OCI-LY7 (cell line): Measurements from ENCODE around the gene ZNF132. TPM values are rescaled to one million over a fixed set of nuclear protein-coding genes. Genes with fewer than 3 reads are reported as not detected.

Experiments used
- BruUV-seq: library from RNA; stranded (reverse); fragments of 400-500 nt; replicated peaks from 2 replicates; lab custom pipeline; 2021; lab: Mats Ljungman, UMichigan
- CTCF ChIA-PET: fragments of 300-600 bp; sonication (Branson Sonifier 250); formaldehyde crosslinking; loops from one replicate; lab custom pipeline; 2022; ENCODE audit warnings: antibody characterized with exemption; ENCODE audit not compliant: unreplicated experiment; lab: Charles Lee
- POLR2A ChIA-PET: fragments of 300-600 bp; sonication (Branson Sonifier 250); formaldehyde crosslinking; loops from one replicate; lab custom pipeline; 2022; ENCODE audit warnings: antibody characterized with exemption; lab: Charles Lee
- DNase-seq: peaks from one replicate; pipeline ENCODE4 v3.0.0-alpha.2; 2015; ENCODE audit warnings: low spot score
- H2AFZ ChIP-seq: fragments of 200-600 bp; sonication (generic), shearing (Covaris generic); 2 replicates; pipeline ENCODE4 v1.6.1; 2014; ENCODE audit warnings: mild to moderate bottlenecking, antibody characterized with exemption, low read length, moderate library complexity
- H3K27ac ChIP-seq: fragments of 200-600 bp; sonication (generic); 2 replicates; pipeline ENCODE4 v1.5.1; 2014; ENCODE audit warnings: mixed run types, low read depth, mild to moderate bottlenecking, moderate library complexity, low read length, inconsistent platforms; ENCODE audit not compliant: poor library complexity, severe bottlenecking
- H3K36me3 ChIP-seq: fragments of 200-600 bp; sonication (generic); 2 replicates; pipeline ENCODE4 v1.6.1; 2014; ENCODE audit warnings: mild to moderate bottlenecking, antibody characterized with exemption, low read length, moderate library complexity, mixed read lengths; ENCODE audit not compliant: insufficient read depth
- H3K4me1 ChIP-seq: fragments of 200-600 bp; sonication (generic); 2 replicates; pipeline ENCODE4 v1.5.1; 2014; ENCODE audit warnings: mild to moderate bottlenecking, low read length; ENCODE audit not compliant: insufficient read depth, poor library complexity, severe bottlenecking
- H3K4me2 ChIP-seq: fragments of 200-600 bp; sonication (generic); 2 replicates; pipeline ENCODE4 v1.6.1; 2014; ENCODE audit warnings: mild to moderate bottlenecking, low read length
- H3K4me3 ChIP-seq: fragments of 200-600 bp; sonication (generic); 2 replicates; pipeline ENCODE4 v1.5.1; 2014; ENCODE audit warnings: mild to moderate bottlenecking, low read depth, low read length; ENCODE audit not compliant: poor library complexity, severe bottlenecking
- H3K79me2 ChIP-seq: fragments of 200-600 bp; sonication (generic); 2 replicates; pipeline ENCODE4 v1.6.1; 2016; ENCODE audit warnings: low read depth, mild to moderate bottlenecking, low read length, moderate library complexity, mixed read lengths; ENCODE audit not compliant: insufficient read depth
- H3K9me2 ChIP-seq: fragments of 200-600 bp; sonication (generic); 2 replicates; pipeline ENCODE4 v1.6.1; 2016; ENCODE audit warnings: mild to moderate bottlenecking, low read length, mixed read lengths; ENCODE audit not compliant: insufficient read depth
- H3K9me3 ChIP-seq: fragments of 200-600 bp; sonication (generic); 2 replicates; pipeline ENCODE4 v1.6.1; 2014; ENCODE audit warnings: mild to moderate bottlenecking, mixed run types, low read length, mixed read lengths
- H4K20me1 ChIP-seq: fragments of 200-600 bp; sonication (generic); 2 replicates; pipeline ENCODE4 v1.6.1; 2014; ENCODE audit warnings: mild to moderate bottlenecking, antibody characterized with exemption, low read length, moderate library complexity, mixed read lengths; ENCODE audit not compliant: insufficient read depth
- EZH2phosphoT487 ChIP-seq: fragments of 200-600 bp; sonication (generic); IDR thresholded peaks from 2 replicates; pipeline ENCODE4 v1.6.1; 2018; ENCODE audit warnings: low read depth, borderline replicate concordance, mild to moderate bottlenecking, mixed run types, antibody characterized with exemption, low read length, moderate library complexity, mixed read lengths
- intact Hi-C: fragments of 100-400 bp; cut with micrococcal nuclease; formaldehyde crosslinking; loops from one replicate; pipeline ENCODE4 v1.10.0; 2022; ENCODE audit not compliant: unreplicated experiment
- total RNA-seq, 2 experiments: library from RNA; depleted of rRNA in 1 of 2; stranded (reverse); fragments of >200 nt in 1 of 2; shearing (Covaris generic) in 1 of 2; gene quantifications; 2 replicates each; pipeline ENCODE4 v1.2.3, GENCODE V29; 2014 to 2022
- TF ChIP-seq, protein P1 (sequence below): fragments of 200-600 bp; sonication (generic); conservative IDR thresholded peaks from 2 replicates; pipeline ENCODE4 v1.5.1; 2014; ENCODE audit warnings: mild to moderate bottlenecking, antibody characterized with exemption, low read length, moderate library complexity, mixed read lengths

The ZNF132 gene
- total RNA-seq, 2 experiments from 2014 or later: not detected

DNA sequence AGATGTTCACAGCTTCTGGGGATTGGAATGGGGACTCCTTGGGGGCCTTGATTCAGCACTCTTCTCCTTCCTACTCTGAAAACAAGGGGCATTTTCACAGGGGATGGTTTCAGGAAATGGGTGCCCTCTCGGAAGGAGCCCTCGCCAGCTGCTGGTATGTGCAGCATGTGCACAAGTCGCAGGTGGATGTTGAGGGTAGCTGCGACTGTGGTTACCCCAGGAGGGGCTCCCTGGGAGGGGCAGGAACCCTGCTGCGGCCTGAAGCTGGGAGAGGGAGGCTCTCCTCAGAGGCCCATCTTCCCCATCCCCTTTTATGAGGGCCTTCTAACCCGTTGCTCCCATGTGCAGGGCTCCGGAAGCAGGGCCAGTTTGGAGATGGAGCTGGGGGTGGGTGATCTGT is 42.4 kb upstream of the ZNF132 start:
- Histone ChIP-seq H3K79me2 (no peaks in the 10 kb centered on the region), H3K9me3 (no peaks in the 10 kb centered on the region), H3K4me3 (no peak overlapping the region), H4K20me1 (no peaks in the 10 kb centered on the region), H3K27ac (no peak overlapping the region), H2AFZ (no peak overlapping the region), H3K36me3 (no peaks in the 10 kb centered on the region), H3K9me2 (no peaks in the 10 kb centered on the region), H3K4me1 (peaks cover under 1% of the 10 kb centered on the region), H3K4me2 (no peak overlapping the region)
- ChIA-PET POLR2A (no interaction called here), CTCF (interaction anchor here (0.7 kb wide), 1 partner anchor 168 kb away, joined by 3 read pairs; no protein-coding TSS in a partner anchor)
- no TSS peak for BruUV-seq
- no peak for DNase-seq
- intact Hi-C loops: no loop called here
- TF ChIP-seq, protein P1, sequence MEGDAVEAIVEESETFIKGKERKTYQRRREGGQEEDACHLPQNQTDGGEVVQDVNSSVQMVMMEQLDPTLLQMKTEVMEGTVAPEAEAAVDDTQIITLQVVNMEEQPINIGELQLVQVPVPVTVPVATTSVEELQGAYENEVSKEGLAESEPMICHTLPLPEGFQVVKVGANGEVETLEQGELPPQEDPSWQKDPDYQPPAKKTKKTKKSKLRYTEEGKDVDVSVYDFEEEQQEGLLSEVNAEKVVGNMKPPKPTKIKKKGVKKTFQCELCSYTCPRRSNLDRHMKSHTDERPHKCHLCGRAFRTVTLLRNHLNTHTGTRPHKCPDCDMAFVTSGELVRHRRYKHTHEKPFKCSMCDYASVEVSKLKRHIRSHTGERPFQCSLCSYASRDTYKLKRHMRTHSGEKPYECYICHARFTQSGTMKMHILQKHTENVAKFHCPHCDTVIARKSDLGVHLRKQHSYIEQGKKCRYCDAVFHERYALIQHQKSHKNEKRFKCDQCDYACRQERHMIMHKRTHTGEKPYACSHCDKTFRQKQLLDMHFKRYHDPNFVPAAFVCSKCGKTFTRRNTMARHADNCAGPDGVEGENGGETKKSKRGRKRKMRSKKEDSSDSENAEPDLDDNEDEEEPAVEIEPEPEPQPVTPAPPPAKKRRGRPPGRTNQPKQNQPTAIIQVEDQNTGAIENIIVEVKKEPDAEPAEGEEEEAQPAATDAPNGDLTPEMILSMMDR: no peak
- TF ChIP-seq EZH2phosphoT487: no peak

DNA sequence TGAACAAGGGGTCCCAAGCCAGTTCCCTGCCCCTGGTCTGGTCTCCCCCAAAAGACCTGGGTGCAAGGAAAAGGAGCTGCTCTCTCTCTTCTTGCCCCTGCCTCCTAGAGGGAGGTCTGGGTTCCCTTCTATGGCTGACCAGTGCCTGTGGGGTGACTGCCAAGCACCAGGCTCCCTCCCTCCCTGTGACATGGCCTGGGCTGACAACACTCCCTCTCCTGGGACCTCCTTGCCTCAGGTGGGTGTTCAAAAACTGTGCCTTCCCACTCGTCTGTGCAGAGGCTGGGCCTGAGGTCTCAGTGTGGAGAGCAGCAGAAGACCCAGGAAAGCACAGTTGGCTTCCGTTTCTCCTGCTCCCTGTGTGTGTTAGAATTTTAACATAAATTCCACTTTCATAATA is 40.9 kb upstream of the ZNF132 start:
- POLR2A ChIA-PET: no interaction called here

DNA sequence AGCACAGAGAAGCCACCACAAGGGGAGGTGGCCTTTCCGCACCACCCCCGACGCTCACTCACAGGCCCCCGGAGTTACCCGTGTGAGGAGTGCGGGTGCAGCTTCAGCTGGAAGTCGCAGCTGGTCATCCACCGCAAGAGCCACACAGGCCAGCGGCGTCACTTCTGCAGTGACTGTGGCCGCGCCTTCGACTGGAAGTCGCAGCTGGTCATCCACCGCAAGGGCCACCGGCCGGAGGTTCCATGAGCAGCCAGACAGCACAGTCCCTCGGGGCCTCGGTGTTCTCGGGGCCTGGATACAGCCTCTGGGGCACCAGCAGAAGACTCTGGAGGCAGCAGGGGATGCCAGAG is 40.5 kb upstream of the ZNF132 start:
- no peaks in the 10 kb centered on the region for H4K20me1 ChIP-seq
- H3K4me2 ChIP-seq: no peak overlapping the region
- H3K79me2 ChIP-seq: no peaks in the 10 kb centered on the region
- intact Hi-C loops: no loop called here
- no peak for DNase-seq
- no peak for TF ChIP-seq EZH2phosphoT487
- TF ChIP-seq, protein P1: no peak
- no peaks in the 10 kb centered on the region for H3K9me2 ChIP-seq
- no peak overlapping the region for H3K4me3 ChIP-seq
- no TSS peak for BruUV-seq
- ChIA-PET POLR2A (no interaction called here), CTCF (no interaction called here)
- H3K4me1 ChIP-seq: peaks cover 11% of the 10 kb centered on the region
- no peaks in the 10 kb centered on the region for H3K9me3 ChIP-seq
- no peaks in the 10 kb centered on the region for H3K36me3 ChIP-seq
- no peak overlapping the region for H2AFZ ChIP-seq
- H3K27ac ChIP-seq: no peak overlapping the region

More for the DNA sequence above, 40.9 kb upstream of the ZNF132 start:
- Histone ChIP-seq H3K27ac (no peak overlapping the region), H3K9me3 (no peaks in the 10 kb centered on the region), H3K9me2 (no peaks in the 10 kb centered on the region), H3K4me3 (no peak overlapping the region), H3K4me2 (no peak overlapping the region), H2AFZ (no peak overlapping the region), H3K79me2 (no peaks in the 10 kb centered on the region), H3K4me1 (peaks cover 11% of the 10 kb centered on the region), H3K36me3 (no peaks in the 10 kb centered on the region), H4K20me1 (no peaks in the 10 kb centered on the region)
- CTCF ChIA-PET: no interaction called here
- intact Hi-C loops: no loop called here
- no peak for DNase-seq
- BruUV-seq: no TSS peak
- no peak for TF ChIP-seq EZH2phosphoT487
- TF ChIP-seq, protein P1: no peak
